NB4 (cell line): Measurements from ENCODE around the gene KIF20B.

Experiments
- DNase-seq: peaks from one replicate; pipeline ENCODE4 v3.0.0; 2010; ENCODE audit warnings: low read depth
- H3K4me3 ChIP-seq: one replicate; pipeline ENCODE4 v1.5.1; 2011; ENCODE audit warnings: mild to moderate bottlenecking, low read depth, low read length, moderate library complexity
- MYC ChIP-seq: IDR thresholded peaks from 2 replicates; pipeline ENCODE4 v1.6.1; 2011; ENCODE audit warnings: low read depth, low read length
- POLR2A ChIP-seq: IDR thresholded peaks from 2 replicates; pipeline ENCODE4 v1.6.1; 2011; ENCODE audit warnings: mild to moderate bottlenecking; ENCODE audit not compliant: insufficient read length; ENCODE audit errors: extremely low read depth
- TF ChIP-seq, protein P1 (sequence below): IDR thresholded peaks from one replicate; pipeline ENCODE4 v1.5.1; 2012; ENCODE audit warnings: low read depth, low read length
- TF ChIP-seq, protein P2 (sequence below): IDR thresholded peaks from 2 replicates; pipeline ENCODE4 v1.6.1; 2011; ENCODE audit warnings: low read depth, low read length

Gene KIF20B

GRCh38 chr10:89795840-89796239 is 94.5 kb downstream of the KIF20B start:
- no peak for DNase-seq
- H3K4me3 ChIP-seq, result no peak overlapping the region
- TF ChIP-seq, protein P1, sequence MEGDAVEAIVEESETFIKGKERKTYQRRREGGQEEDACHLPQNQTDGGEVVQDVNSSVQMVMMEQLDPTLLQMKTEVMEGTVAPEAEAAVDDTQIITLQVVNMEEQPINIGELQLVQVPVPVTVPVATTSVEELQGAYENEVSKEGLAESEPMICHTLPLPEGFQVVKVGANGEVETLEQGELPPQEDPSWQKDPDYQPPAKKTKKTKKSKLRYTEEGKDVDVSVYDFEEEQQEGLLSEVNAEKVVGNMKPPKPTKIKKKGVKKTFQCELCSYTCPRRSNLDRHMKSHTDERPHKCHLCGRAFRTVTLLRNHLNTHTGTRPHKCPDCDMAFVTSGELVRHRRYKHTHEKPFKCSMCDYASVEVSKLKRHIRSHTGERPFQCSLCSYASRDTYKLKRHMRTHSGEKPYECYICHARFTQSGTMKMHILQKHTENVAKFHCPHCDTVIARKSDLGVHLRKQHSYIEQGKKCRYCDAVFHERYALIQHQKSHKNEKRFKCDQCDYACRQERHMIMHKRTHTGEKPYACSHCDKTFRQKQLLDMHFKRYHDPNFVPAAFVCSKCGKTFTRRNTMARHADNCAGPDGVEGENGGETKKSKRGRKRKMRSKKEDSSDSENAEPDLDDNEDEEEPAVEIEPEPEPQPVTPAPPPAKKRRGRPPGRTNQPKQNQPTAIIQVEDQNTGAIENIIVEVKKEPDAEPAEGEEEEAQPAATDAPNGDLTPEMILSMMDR, result no peak
- TF ChIP-seq, protein P2, sequence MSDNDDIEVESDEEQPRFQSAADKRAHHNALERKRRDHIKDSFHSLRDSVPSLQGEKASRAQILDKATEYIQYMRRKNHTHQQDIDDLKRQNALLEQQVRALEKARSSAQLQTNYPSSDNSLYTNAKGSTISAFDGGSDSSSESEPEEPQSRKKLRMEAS, result no peak
- TF ChIP-seq MYC (no peak), POLR2A (no peak)

DNA sequence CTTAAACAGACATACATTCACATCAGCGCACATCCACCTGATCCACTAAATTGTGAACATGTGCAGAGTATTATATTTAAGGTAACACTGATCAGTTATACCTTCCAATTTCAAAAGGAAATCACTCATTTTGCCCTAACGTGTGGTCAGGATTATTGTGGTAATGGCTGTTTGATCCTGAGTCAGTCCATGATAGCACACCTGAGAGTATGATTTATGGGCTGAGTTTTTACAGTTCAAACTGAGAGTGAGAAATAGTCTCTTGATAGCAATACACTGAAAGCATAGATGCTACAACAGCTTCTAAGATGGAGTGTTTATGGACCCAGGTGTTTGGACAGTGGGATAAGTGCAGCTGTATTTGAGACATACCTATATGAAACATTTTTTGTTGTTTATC is 96.7 kb downstream of the KIF20B start:
- H3K4me3 ChIP-seq, result no peak overlapping the region

DNA sequence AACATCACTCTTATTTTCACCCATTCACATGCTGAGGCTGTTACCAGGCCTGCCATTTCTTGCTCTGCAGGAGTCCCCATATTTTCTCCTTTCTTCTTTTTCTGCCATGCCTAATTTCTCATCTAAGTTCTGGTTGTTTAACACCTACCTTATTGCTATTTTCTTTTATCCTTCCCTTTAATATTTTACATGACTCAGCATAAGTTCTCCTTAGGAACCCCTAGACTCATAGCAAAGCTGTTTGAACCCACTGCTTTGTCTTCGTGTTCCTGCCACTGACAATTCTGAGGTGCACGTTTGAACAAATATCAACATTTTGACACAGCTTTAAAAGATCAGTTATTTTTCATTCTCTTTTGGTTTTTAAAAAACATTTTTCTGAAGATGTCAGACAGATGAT is 98.2 kb downstream of the KIF20B start:
- no peak overlapping the region for H3K4me3 ChIP-seq
- no peak for TF ChIP-seq POLR2A
- TF ChIP-seq MYC, result no peak
- TF ChIP-seq, protein P2, result no peak
- TF ChIP-seq, protein P1, result no peak
- no peak for DNase-seq

More for the DNA sequence above, 96.7 kb downstream of the KIF20B start:
- DNase-seq, result no peak
- no peak for TF ChIP-seq POLR2A
- TF ChIP-seq, protein P2, result no peak

DNA sequence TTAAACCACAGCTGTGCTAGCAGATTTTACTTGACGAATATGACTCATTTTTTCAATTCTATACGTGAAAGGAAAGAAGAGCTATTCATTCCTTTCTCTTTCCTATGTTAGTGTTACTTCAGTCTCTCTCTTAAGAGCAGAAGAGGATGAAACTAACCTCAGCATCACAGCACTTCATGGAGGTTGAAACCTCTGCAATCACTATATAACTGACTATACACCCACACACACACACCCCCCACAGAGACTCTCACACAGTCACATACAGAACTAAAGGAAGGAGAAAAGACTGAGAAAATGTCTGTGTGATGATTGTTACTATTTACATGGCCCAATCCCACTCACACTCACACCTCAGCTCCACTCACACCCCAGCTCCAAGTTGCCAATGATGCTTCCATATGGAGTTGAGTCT is 104.2 kb downstream of the KIF20B start:
- DNase-seq, result no peak
- no peak overlapping the region for H3K4me3 ChIP-seq
- TF ChIP-seq, protein P2, result no peak
- no peak for TF ChIP-seq POLR2A
- TF ChIP-seq, protein P1, result no peak
- no peak for TF ChIP-seq MYC

GRCh38 chr10:89808842-89809241 is 107.5 kb downstream of the KIF20B start:
- no peak for DNase-seq
- no peak overlapping the region for H3K4me3 ChIP-seq
- TF ChIP-seq, protein P2, result no peak
- TF ChIP-seq MYC (no peak), POLR2A (no peak)
- TF ChIP-seq, protein P1, result no peak

- no peak for DNase-seq
- TF ChIP-seq, protein P2, result no peak
- TF ChIP-seq, protein P1, result no peak
- TF ChIP-seq POLR2A (no peak), MYC (no peak)
- H3K4me3 ChIP-seq, result no peak overlapping the region
Measured at GRCh38 chr10:89809766-89810165, 108.4 kb downstream of the KIF20B start.
